Kidney (tissue), 14 donors: ENCODE results near the gene PIGQ. TPM values are rescaled to one million over a fixed set of nuclear protein-coding genes. Genes with fewer than 3 reads are reported as not detected.

Experiments
- DNase-seq, 5 donors: peaks; one replicate each; pipeline ENCODE4 v3.0.0-alpha.2; 2013 to 2020
- FAIRE-seq: peaks from 2 replicates; lab custom pipeline; 2012; peaks lifted over from hg19 to GRCh38; lab: Jason Lieb, UNC
- H3K27ac ChIP-seq, 2 donors: one replicate each; pipeline ENCODE4 v1.7.0; 2013; ENCODE audit warnings: low read depth in 2 of 2, low read length in 2 of 2, inconsistent platforms in 1 of 2
- H3K27me3 ChIP-seq: one replicate; pipeline ENCODE4 v1.7.1; 2013; ENCODE audit warnings: low read length, inconsistent platforms; ENCODE audit not compliant: control insufficient read depth, insufficient read depth
- H3K36me3 ChIP-seq, 3 donors: one replicate each; pipeline versions ENCODE4 v1.7.0 to v1.7.1; 2013; ENCODE audit warnings: low read length in 3 of 3, control low read depth in 1 of 3, inconsistent platforms in 1 of 3; ENCODE audit not compliant: insufficient read depth in 3 of 3, control insufficient read depth in 2 of 3
- H3K4me1 ChIP-seq, 3 donors: one replicate each; pipeline versions ENCODE4 v1.7.0 to v1.7.1; 2013; ENCODE audit warnings: low read length in 3 of 3, inconsistent platforms in 1 of 3, low read depth in 1 of 3; ENCODE audit not compliant: control insufficient read depth in 2 of 3, insufficient read depth in 2 of 3
- H3K4me3 ChIP-seq, 3 donors: one replicate each; pipeline versions ENCODE4 v1.7.0 to v1.8.1; 2013; ENCODE audit warnings: low read length in 3 of 3, control low read depth in 1 of 3, inconsistent platforms in 1 of 3
- H3K9ac ChIP-seq, 3 donors: one replicate each; pipeline versions ENCODE4 v1.7.0 to v1.7.1; 2013; ENCODE audit warnings: low read length in 3 of 3, control low read depth in 1 of 3, inconsistent platforms in 1 of 3
- H3K9me3 ChIP-seq, 3 donors: one replicate each; pipeline versions ENCODE4 v1.7.0 to v1.7.1; 2013; ENCODE audit warnings: low read length in 3 of 3, control low read depth in 1 of 3, inconsistent platforms in 1 of 3; ENCODE audit not compliant: control insufficient read depth in 2 of 3, insufficient read depth in 1 of 3
- CTCF ChIP-seq: IDR thresholded peaks from 3 replicates; pipeline ENCODE4 v1.5.1; 2012; ENCODE audit warnings: mild to moderate bottlenecking, moderate library complexity, borderline replicate concordance; ENCODE audit not compliant: insufficient read depth; ENCODE audit errors: extremely low read depth
- intact Hi-C: fragments of 100-400 bp; cut with DNase I; formaldehyde crosslinking; loops from one replicate; pipeline ENCODE4 v1.11.1; 2022
- polyA plus RNA-seq: library from polyadenylated mRNA; stranded (reverse); fragments of 350-450 nt; fragmentation: Illumina TruSeq; extraction: RNeasy Lipid Tissue Mini Kit (QIAGEN cat#74804); gene quantifications from one replicate; pipeline ENCODE4 v1.2.3, GENCODE V29; 2014; ENCODE audit warnings: low read depth, low replicate concordance; ENCODE audit not compliant: insufficient read depth
- total RNA-seq: library from RNA; stranded (reverse); fragmentation: NEBNext Ultra II Directional; extraction: Animal tissue kit (Norgen Biotek cat#: 25700); gene quantifications from one replicate; pipeline ENCODE4 v1.2.1, GENCODE V29; 2021
- donor health status: control.
- donor health status: control.
- donor health status: control.
- donor health status: control.
- donor health status: control.
- donor health status: DM: yes; HTN: yes; CAD: no.
- donor health status: Normal renal cell carcinoma (clear cell type).

PIGQ gene
- total and polyA plus RNA-seq, 2 donors from 2014 or later = 92.9 to 118 TPM

- DNase-seq (no peak), FAIRE-seq (no peak)
- no peak overlapping the region for H3K27ac ChIP-seq
- H3K36me3 ChIP-seq = no peaks in the 10 kb centered on the region
- no peak overlapping the region for H3K9ac ChIP-seq
- H3K4me3 ChIP-seq = no peak overlapping the region
- no peak for TF ChIP-seq CTCF
- peaks cover 0 to 4% (median 0%) of the 10 kb centered on the region in 3 donors for H3K4me1 ChIP-seq
- no peaks in the 10 kb centered on the region for H3K27me3 ChIP-seq
- H3K9me3 ChIP-seq = no peaks in the 10 kb centered on the region
- intact Hi-C loops = no loop called here
Observed at GRCh38 chr16:535446-536405, 34.0 kb upstream of the PIGQ start.

GRCh38 chr16:536746-537145 lies 33.0 kb upstream of the PIGQ start:
- no peaks in the 10 kb centered on the region for H3K27me3 ChIP-seq
- FAIRE-seq (no peak), DNase-seq (no peak)
- intact Hi-C loops = no loop called here
- H3K9ac ChIP-seq = no peak overlapping the region
- no peak overlapping the region for H3K27ac ChIP-seq
- H3K36me3 ChIP-seq = no peaks in the 10 kb centered on the region
- peaks cover 0 to 4% (median 0%) of the 10 kb centered on the region in 3 donors for H3K4me1 ChIP-seq
- TF ChIP-seq CTCF = no peak
- no peaks in the 10 kb centered on the region for H3K9me3 ChIP-seq
- H3K4me3 ChIP-seq = no peak overlapping the region

- FAIRE-seq (no peak), DNase-seq (no peak)
- TF ChIP-seq CTCF = no peak
- peaks cover 0 to 4% (median 0%) of the 10 kb centered on the region in 3 donors for H3K4me1 ChIP-seq
- H3K27ac ChIP-seq = no peak overlapping the region
- H3K27me3 ChIP-seq = no peaks in the 10 kb centered on the region
- H3K4me3 ChIP-seq = no peak overlapping the region
- H3K9ac ChIP-seq = no peak overlapping the region
- H3K36me3 ChIP-seq = no peaks in the 10 kb centered on the region
- H3K9me3 ChIP-seq = no peaks in the 10 kb centered on the region
- intact Hi-C loops = no loop called here
Observed at GRCh38 chr16:537415-538335, 32.1 kb upstream of the PIGQ start.
